Measurements from ENCODE around the gene FBXL19.

The FBXL19 gene

DNA sequence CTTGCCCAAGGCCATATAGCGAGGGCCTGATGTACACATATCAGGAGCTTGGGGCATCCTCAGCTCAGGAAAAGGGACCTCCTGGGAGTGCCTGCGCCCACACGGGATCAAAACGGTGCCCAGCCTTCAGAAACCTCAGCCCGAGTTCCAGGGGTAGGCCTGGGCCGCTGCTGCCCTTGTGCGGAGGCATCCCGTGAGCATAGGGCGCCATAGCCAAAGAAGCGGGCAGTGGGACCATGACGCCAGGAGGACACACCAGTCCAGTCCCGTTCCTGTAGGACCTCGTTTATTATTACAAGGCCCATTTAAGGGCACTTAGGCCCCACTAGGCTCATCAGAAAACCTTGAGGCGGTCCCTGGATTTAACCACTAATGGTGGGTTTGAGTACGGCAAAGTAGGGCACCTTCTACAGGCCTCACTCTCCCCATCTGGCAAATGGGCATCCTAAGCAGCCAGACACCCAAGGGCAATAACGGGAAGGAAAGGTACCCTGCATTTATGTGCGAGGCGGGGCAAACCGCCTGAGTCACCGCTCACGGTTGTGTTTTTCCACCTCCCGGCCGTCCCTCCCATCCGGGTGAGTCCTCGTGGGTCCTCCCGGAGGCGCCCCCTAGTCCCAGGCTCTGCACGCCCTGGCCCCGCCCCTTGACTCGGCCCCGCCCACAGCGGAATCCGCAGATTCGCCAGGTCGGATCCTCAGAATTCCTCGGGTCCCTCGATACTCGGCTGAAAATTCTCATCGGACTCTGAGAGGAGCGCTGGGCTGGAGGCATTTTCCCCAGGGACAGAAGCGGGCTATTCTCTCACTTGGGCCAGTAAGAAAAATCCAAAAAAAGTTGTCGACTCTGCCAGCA, 33.5 kb downstream of the FBXL19 start (continued):
- no peak for TF ChIP-seq ATF2 (tag by site-specific recombination; IDR thresholded peaks at IDR 0.05; ENCODE audit: low read depth)
- TF ChIP-seq ZNF311 (tag by site-specific recombination; IDR thresholded peaks at IDR 0.05; ENCODE audit: borderline replicate concordance) = no peak
- TF ChIP-seq ZSCAN16 (tag by site-specific recombination; IDR thresholded peaks at IDR 0.05) = 0 out of 2 replicates have a peak, but pooled peaks have one; percentile 43
- TF ChIP-seq ZNF677 (tag by site-specific recombination; IDR thresholded peaks at IDR 0.05) = peak; percentile 46; the same call in 1 of the 2 replicates
- TF ChIP-seq ZBTB20 (tag by site-specific recombination; IDR thresholded peaks at IDR 0.05) = peak; percentile 66
- no peak for TF ChIP-seq GFI1B (tag by site-specific recombination; IDR thresholded peaks at IDR 0.05)
- TF ChIP-seq KLF9 (tag by site-specific recombination; IDR thresholded peaks at IDR 0.05; ENCODE audit: low read depth) = peak; percentile 84
- TF ChIP-seq GLIS2 (tag by site-specific recombination; IDR thresholded peaks at IDR 0.05) = peak; percentile 95
- TF ChIP-seq, protein P1, sequence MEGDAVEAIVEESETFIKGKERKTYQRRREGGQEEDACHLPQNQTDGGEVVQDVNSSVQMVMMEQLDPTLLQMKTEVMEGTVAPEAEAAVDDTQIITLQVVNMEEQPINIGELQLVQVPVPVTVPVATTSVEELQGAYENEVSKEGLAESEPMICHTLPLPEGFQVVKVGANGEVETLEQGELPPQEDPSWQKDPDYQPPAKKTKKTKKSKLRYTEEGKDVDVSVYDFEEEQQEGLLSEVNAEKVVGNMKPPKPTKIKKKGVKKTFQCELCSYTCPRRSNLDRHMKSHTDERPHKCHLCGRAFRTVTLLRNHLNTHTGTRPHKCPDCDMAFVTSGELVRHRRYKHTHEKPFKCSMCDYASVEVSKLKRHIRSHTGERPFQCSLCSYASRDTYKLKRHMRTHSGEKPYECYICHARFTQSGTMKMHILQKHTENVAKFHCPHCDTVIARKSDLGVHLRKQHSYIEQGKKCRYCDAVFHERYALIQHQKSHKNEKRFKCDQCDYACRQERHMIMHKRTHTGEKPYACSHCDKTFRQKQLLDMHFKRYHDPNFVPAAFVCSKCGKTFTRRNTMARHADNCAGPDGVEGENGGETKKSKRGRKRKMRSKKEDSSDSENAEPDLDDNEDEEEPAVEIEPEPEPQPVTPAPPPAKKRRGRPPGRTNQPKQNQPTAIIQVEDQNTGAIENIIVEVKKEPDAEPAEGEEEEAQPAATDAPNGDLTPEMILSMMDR (tag by site-specific recombination; IDR thresholded peaks at IDR 0.05) = peak; percentile 86
- peak; percentile 44 for TF ChIP-seq IKZF3 (tag by site-specific recombination; IDR thresholded peaks at IDR 0.05)
- peak; percentile 10; the same call in 1 of the 2 replicates for TF ChIP-seq ZNF398 (tag by site-specific recombination; IDR thresholded peaks at IDR 0.05)
- TF ChIP-seq, protein P2, sequence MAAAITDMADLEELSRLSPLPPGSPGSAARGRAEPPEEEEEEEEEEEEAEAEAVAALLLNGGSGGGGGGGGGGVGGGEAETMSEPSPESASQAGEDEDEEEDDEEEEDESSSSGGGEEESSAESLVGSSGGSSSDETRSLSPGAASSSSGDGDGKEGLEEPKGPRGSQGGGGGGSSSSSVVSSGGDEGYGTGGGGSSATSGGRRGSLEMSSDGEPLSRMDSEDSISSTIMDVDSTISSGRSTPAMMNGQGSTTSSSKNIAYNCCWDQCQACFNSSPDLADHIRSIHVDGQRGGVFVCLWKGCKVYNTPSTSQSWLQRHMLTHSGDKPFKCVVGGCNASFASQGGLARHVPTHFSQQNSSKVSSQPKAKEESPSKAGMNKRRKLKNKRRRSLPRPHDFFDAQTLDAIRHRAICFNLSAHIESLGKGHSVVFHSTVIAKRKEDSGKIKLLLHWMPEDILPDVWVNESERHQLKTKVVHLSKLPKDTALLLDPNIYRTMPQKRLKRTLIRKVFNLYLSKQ (tag by site-specific recombination; IDR thresholded peaks at IDR 0.05; ENCODE audit: borderline replicate concordance) = no peak
- TF ChIP-seq, protein P3, sequence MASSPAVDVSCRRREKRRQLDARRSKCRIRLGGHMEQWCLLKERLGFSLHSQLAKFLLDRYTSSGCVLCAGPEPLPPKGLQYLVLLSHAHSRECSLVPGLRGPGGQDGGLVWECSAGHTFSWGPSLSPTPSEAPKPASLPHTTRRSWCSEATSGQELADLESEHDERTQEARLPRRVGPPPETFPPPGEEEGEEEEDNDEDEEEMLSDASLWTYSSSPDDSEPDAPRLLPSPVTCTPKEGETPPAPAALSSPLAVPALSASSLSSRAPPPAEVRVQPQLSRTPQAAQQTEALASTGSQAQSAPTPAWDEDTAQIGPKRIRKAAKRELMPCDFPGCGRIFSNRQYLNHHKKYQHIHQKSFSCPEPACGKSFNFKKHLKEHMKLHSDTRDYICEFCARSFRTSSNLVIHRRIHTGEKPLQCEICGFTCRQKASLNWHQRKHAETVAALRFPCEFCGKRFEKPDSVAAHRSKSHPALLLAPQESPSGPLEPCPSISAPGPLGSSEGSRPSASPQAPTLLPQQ (tag by site-specific recombination; IDR thresholded peaks at IDR 0.05) = peak; percentile 57; the same call in 1 of the 2 replicates
- peak; percentile 31; the same call in 1 of the 2 replicates for TF ChIP-seq ZFHX2 (tag by site-specific recombination; conservative IDR thresholded peaks at IDR 0.05)
- TF ChIP-seq ZNF221 (tag by site-specific recombination; IDR thresholded peaks at IDR 0.05; ENCODE audit: borderline replicate concordance) = peak; percentile 44; the same call in 1 of the 2 replicates
- TF ChIP-seq ZNF560 (tag by site-specific recombination; IDR thresholded peaks at IDR 0.05; ENCODE audit: borderline replicate concordance) = no peak
- no peak for TF ChIP-seq PRDM1 (tag by site-specific recombination; IDR thresholded peaks at IDR 0.05)
- peak; percentile 42; the same call in 1 of the 2 replicates for TF ChIP-seq ZNF24 (tag by site-specific recombination; IDR thresholded peaks at IDR 0.05)
- TF ChIP-seq KLF17 (tag by site-specific recombination; IDR thresholded peaks at IDR 0.05) = peak; percentile 73; the same call in 1 of the 2 replicates
- peak; percentile 23; the same call in 1 of the 2 replicates for TF ChIP-seq ZXDB (tag by site-specific recombination; IDR thresholded peaks at IDR 0.05)
- TF ChIP-seq, protein P4, sequence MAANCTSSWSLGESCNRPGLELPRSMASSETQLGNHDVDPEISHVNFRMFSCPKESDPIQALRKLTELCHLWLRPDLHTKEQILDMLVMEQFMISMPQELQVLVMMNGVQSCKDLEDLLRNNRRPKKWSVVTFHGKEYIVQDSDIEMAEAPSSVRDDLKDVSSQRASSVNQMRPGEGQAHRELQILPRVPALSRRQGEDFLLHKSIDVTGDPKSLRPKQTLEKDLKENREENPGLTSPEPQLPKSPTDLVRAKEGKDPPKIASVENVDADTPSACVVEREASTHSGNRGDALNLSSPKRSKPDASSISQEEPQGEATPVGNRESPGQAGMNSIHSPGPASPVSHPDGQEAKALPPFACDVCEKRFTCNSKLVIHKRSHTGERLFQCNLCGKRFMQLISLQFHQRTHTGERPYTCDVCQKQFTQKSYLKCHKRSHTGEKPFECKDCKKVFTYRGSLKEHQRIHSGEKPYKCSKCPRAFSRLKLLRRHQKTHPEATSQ (tag by site-specific recombination; IDR thresholded peaks at IDR 0.05) = peak; percentile 83; the same call in 1 of the 2 replicates
- TF ChIP-seq TRIM28 (IDR thresholded peaks at IDR 0.05; ENCODE audit: borderline replicate concordance, low read length) = 0 out of 2 replicates have a peak, but pooled peaks have one; percentile 3
- 0 out of 2 replicates have a peak, but pooled peaks have one; percentile 96 for TF ChIP-seq ZBTB17 (tag by site-specific recombination; IDR thresholded peaks at IDR 0.05)
- peak; percentile 6; the same call in 1 of the 2 replicates for TF ChIP-seq ZNF660 (tag by site-specific recombination; IDR thresholded peaks at IDR 0.05)
- peak; percentile 49 for TF ChIP-seq YY1 (tag by site-specific recombination; IDR thresholded peaks at IDR 0.05)
